Frontal cortex (tissue), 4 donors: Measurements from ENCODE around the gene DENND5B. TPM values are rescaled to one million over a fixed set of nuclear protein-coding genes. Genes with fewer than 3 reads are reported as not detected.

Source experiments
- DNase-seq, 2 donors: peaks; one replicate each; pipeline ENCODE4 v3.0.0; 2012; ENCODE audit warnings: low spot score in 2 of 2
- FAIRE-seq: peaks from 2 replicates; lab custom pipeline; 2012; peaks lifted over from hg19 to GRCh38; lab: Jason Lieb, UNC
- small RNA-seq: library from RNA; depleted of rRNA; stranded (forward); fragments of <200 nt; gene quantifications from one replicate; pipeline ENCODE3, GENCODE V24; 2014
- total RNA-seq: library from RNA; depleted of rRNA; stranded (reverse); fragments of >200 nt; gene quantifications from one replicate; pipeline ENCODE4 v1.2.3, GENCODE V29; 2014
- donor health status: control.
- donor health status: control.
- donor health status: control.

The DENND5B gene
- total RNA-seq, 1 donor from 2014 or later = 41.6 TPM

- FAIRE-seq (no peak), DNase-seq (no peak)
Measured at GRCh38 chr12:31362759-31363415, 228.0 kb downstream of the DENND5B start.

GRCh38 chr12:31362115-31362758 lies 228.7 kb downstream of the DENND5B start:
- FAIRE-seq = no peak
- no peak for DNase-seq

GRCh38 chr12:31361730-31362114 lies 229.2 kb downstream of the DENND5B start:
- DNase-seq (no peak), FAIRE-seq (no peak)

GRCh38 chr12:31355747-31356107 lies 235.2 kb downstream of the DENND5B start:
- FAIRE-seq = no peak
- DNase-seq = no peak

- peak in 1 of 2 donors; percentile 14 for DNase-seq
Measured at GRCh38 chr12:31353750-31354708, 236.9 kb downstream of the DENND5B start.

GRCh38 chr12:31346267-31346666 lies 244.7 kb downstream of the DENND5B start:
- no peak for FAIRE-seq
- no peak for DNase-seq

More at GRCh38 chr12:31353750-31354708, 236.9 kb downstream of the DENND5B start:
- FAIRE-seq = no peak

- DNase-seq = no peak
- no peak for FAIRE-seq
Measured at GRCh38 chr12:31343139-31343538, 247.8 kb downstream of the DENND5B start.

- FAIRE-seq (no peak), DNase-seq (no peak)
Measured at GRCh38 chr12:31342286-31342685, 248.7 kb downstream of the DENND5B start.

- FAIRE-seq (no peak), DNase-seq (no peak)
Measured at GRCh38 chr12:31339831-31340622, 250.9 kb downstream of the DENND5B start.

GRCh38 chr12:31337952-31338351 lies 253.0 kb downstream of the DENND5B start:
- FAIRE-seq = no peak

More at GRCh38 chr12:31337952-31338351, 253.0 kb downstream of the DENND5B start:
- no peak for DNase-seq

Small RNAs within 50 kb of the gene (small RNA-seq; reads per million reads assigned to genes)
- gene RF00019 (not detected), gene RF00026 (not detected), gene RNU5F-4P (0.69 reads per million, percentile 52 among the genes with 10 or more reads in this experiment), gene RNU6-618P (not detected), gene RPL31P50 (not detected)

Other genes with a start within 250 kb of the DENND5B start
- 4.5 TPM for gene ETFBKMT, start 68.6 kb upstream of the DENND5B start, total RNA-seq
- 77.0 TPM for gene AMN1, start 137.9 kb upstream of the DENND5B start, total RNA-seq